Measurements from ENCODE around the gene TMEM130. TPM values are rescaled to one million over a fixed set of nuclear protein-coding genes. Genes with fewer than 3 reads are reported as not detected.

TMEM130 gene
- total and polyA plus RNA-seq, 2 experiments from 2014 or later = 1.5 to 2.0 TPM

DNA sequence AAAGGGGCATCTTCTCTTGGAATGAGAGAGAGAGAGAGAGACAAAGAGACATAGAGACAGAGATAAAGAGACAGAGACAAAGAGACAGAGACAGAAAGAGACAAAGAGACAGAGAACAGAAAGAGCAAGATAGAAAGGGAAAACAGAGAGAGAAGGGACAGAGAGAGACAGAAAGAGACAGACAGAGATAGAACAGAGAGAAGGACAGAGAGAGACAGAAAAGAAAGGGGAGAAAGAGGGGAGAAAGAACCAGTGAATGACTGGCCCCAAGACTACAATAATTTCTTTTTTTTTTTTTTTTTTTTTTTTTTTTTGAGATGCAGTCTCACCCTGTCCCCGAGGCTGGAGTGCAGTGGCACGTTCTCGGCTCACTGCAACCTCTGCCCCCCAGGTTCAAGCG is 7.6 kb downstream of the TMEM130 start (continued):
- TF ChIP-seq, protein P1, sequence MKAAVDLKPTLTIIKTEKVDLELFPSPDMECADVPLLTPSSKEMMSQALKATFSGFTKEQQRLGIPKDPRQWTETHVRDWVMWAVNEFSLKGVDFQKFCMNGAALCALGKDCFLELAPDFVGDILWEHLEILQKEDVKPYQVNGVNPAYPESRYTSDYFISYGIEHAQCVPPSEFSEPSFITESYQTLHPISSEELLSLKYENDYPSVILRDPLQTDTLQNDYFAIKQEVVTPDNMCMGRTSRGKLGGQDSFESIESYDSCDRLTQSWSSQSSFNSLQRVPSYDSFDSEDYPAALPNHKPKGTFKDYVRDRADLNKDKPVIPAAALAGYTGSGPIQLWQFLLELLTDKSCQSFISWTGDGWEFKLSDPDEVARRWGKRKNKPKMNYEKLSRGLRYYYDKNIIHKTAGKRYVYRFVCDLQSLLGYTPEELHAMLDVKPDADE (IDR thresholded peaks at IDR 0.05) = no peak
- TF ChIP-seq STAT1 (IDR thresholded peaks at IDR 0.05; ENCODE audit: unreplicated experiment) = no peak

DNA sequence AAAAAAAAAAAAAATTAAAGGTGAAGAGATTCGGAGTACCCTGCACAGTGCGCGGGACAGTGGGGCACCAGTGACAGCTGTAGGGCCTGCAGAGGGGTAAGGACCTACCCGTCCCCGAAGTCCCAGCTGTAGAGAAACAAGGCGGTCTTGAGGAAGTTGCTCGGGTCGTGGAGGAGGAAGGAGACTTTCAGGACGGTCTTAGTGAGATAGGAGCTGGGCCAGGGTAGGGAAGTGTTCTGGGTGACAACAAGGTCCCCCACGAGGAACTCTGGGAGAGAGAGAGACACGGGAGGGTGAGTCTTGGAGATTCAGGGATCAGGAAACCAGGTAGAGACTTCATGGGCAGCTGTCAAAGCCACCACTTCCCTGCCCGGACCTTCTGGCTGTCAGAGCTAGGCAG is 9.7 kb downstream of the TMEM130 start:
- Histone ChIP-seq H3K27me3 (ENCODE audit: insufficient read depth) (no peaks in the 10 kb centered on the region), H3K9me2 (ENCODE audit: insufficient read depth) (no peaks in the 10 kb centered on the region), H3K4me2 (no peak overlapping the region), H3K4me1 (ENCODE audit: insufficient read depth) (no peaks in the 10 kb centered on the region), H3K79me2 (replicated peaks; ENCODE audit: insufficient read depth) (no peaks in the 10 kb centered on the region), H3K4me3 (no peak overlapping the region), H3K27ac (ENCODE audit: low read depth) (no peak overlapping the region), H4K20me1 (replicated peaks; ENCODE audit: insufficient read depth) (no peaks in the 10 kb centered on the region), H3K36me3 (ENCODE audit: insufficient read depth) (no peaks in the 10 kb centered on the region), H3F3A (replicated peaks; ENCODE audit: low read depth) (no peaks in the 10 kb centered on the region), H2AFZ (no peak overlapping the region)
- H3K27ac Mint-ChIP-seq = no peak overlapping the region
- H3K36me3 Mint-ChIP-seq (ENCODE audit: low read depth) = no peaks in the 10 kb centered on the region; the same call in 2 of the 3 replicates
- H3K27me3 Mint-ChIP-seq (ENCODE audit: insufficient read depth, low read depth, poor library complexity) = peaks cover 14% of the 10 kb centered on the region
- no peak overlapping the region for H3K4me3 Mint-ChIP-seq
- no peaks in the 10 kb centered on the region for H3K4me1 Mint-ChIP-seq
- H3K9me3 Mint-ChIP-seq = no peaks in the 10 kb centered on the region
- ATAC-seq (no peak), DNase-seq (ENCODE audit: low spot score) (no peak)
- no peak for TF ChIP-seq POLR2AphosphoS5 (IDR thresholded peaks at IDR 0.05; ENCODE audit: low read depth)
- TF ChIP-seq ZNF114 (CRISPR knock-in tag; IDR thresholded peaks at IDR 0.05) = no peak
- TF ChIP-seq JUNB (IDR thresholded peaks at IDR 0.05; ENCODE audit: unreplicated experiment) = no peak
- TF ChIP-seq STAT1 (IDR thresholded peaks at IDR 0.05; ENCODE audit: unreplicated experiment) = no peak
- TF ChIP-seq, protein P2, sequence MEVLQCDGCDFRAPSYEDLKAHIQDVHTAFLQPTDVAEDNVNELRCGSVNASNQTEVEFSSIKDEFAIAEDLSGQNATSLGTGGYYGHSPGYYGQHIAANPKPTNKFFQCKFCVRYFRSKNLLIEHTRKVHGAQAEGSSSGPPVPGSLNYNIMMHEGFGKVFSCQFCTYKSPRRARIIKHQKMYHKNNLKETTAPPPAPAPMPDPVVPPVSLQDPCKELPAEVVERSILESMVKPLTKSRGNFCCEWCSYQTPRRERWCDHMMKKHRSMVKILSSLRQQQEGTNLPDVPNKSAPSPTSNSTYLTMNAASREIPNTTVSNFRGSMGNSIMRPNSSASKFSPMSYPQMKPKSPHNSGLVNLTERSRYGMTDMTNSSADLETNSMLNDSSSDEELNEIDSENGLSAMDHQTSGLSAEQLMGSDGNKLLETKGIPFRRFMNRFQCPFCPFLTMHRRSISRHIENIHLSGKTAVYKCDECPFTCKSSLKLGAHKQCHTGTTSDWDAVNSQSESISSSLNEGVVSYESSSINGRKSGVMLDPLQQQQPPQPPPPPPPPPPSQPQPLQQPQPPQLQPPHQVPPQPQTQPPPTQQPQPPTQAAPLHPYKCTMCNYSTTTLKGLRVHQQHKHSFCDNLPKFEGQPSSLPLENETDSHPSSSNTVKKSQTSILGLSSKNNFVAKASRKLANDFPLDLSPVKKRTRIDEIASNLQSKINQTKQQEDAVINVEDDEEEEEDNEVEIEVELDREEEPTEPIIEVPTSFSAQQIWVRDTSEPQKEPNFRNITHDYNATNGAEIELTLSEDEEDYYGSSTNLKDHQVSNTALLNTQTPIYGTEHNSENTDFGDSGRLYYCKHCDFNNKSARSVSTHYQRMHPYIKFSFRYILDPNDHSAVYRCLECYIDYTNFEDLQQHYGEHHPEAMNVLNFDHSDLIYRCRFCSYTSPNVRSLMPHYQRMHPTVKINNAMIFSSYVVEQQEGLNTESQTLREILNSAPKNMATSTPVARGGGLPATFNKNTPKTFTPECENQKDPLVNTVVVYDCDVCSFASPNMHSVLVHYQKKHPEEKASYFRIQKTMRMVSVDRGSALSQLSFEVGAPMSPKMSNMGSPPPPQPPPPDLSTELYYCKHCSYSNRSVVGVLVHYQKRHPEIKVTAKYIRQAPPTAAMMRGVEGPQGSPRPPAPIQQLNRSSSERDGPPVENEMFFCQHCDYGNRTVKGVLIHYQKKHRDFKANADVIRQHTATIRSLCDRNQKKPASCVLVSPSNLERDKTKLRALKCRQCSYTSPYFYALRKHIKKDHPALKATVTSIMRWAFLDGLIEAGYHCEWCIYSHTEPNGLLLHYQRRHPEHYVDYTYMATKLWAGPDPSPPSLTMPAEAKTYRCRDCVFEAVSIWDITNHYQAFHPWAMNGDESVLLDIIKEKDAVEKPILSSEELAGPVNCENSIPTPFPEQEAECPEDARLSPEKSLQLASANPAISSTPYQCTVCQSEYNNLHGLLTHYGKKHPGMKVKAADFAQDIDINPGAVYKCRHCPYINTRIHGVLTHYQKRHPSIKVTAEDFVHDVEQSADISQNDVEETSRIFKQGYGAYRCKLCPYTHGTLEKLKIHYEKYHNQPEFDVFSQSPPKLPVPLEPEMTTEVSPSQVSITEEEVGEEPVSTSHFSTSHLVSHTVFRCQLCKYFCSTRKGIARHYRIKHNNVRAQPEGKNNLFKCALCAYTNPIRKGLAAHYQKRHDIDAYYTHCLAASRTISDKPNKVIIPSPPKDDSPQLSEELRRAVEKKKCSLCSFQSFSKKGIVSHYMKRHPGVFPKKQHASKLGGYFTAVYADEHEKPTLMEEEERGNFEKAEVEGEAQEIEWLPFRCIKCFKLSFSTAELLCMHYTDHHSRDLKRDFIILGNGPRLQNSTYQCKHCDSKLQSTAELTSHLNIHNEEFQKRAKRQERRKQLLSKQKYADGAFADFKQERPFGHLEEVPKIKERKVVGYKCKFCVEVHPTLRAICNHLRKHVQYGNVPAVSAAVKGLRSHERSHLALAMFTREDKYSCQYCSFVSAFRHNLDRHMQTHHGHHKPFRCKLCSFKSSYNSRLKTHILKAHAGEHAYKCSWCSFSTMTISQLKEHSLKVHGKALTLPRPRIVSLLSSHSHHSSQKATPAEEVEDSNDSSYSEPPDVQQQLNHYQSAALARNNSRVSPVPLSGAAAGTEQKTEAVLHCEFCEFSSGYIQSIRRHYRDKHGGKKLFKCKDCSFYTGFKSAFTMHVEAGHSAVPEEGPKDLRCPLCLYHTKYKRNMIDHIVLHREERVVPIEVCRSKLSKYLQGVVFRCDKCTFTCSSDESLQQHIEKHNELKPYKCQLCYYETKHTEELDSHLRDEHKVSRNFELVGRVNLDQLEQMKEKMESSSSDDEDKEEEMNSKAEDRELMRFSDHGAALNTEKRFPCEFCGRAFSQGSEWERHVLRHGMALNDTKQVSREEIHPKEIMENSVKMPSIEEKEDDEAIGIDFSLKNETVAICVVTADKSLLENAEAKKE (CRISPR knock-in tag; IDR thresholded peaks at IDR 0.05) = no peak
- TF ChIP-seq NANOG (IDR thresholded peaks at IDR 0.05; ENCODE audit: borderline replicate concordance) = no peak
- TF ChIP-seq, protein P1 (IDR thresholded peaks at IDR 0.05) = no peak
- no peak for TF ChIP-seq ZNF331 (CRISPR knock-in tag; IDR thresholded peaks at IDR 0.05; ENCODE audit: low read depth)
- no peak for TF ChIP-seq CREB1 (CRISPR knock-in tag; IDR thresholded peaks at IDR 0.05; ENCODE audit: low read depth)
- TF ChIP-seq EZH2phosphoT487 (IDR thresholded peaks at IDR 0.05; ENCODE audit: unreplicated experiment) = no peak
- TF ChIP-seq, protein P3, sequence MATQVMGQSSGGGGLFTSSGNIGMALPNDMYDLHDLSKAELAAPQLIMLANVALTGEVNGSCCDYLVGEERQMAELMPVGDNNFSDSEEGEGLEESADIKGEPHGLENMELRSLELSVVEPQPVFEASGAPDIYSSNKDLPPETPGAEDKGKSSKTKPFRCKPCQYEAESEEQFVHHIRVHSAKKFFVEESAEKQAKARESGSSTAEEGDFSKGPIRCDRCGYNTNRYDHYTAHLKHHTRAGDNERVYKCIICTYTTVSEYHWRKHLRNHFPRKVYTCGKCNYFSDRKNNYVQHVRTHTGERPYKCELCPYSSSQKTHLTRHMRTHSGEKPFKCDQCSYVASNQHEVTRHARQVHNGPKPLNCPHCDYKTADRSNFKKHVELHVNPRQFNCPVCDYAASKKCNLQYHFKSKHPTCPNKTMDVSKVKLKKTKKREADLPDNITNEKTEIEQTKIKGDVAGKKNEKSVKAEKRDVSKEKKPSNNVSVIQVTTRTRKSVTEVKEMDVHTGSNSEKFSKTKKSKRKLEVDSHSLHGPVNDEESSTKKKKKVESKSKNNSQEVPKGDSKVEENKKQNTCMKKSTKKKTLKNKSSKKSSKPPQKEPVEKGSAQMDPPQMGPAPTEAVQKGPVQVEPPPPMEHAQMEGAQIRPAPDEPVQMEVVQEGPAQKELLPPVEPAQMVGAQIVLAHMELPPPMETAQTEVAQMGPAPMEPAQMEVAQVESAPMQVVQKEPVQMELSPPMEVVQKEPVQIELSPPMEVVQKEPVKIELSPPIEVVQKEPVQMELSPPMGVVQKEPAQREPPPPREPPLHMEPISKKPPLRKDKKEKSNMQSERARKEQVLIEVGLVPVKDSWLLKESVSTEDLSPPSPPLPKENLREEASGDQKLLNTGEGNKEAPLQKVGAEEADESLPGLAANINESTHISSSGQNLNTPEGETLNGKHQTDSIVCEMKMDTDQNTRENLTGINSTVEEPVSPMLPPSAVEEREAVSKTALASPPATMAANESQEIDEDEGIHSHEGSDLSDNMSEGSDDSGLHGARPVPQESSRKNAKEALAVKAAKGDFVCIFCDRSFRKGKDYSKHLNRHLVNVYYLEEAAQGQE (IDR thresholded peaks at IDR 0.05; ENCODE audit: unreplicated experiment) = no peak
- TF ChIP-seq EZH2 (IDR thresholded peaks at IDR 0.05; ENCODE audit: low read depth, unreplicated experiment) = no peak
